Activated CD4-positive, alpha-beta T cell treated with anti-CD3 and anti-CD28 coated beads, Interleukin-2, amount 50 U/mL, for 1 hour (primary cell): ENCODE measurements around the gene ZMYND12.

Source experiments
- DNase-seq: peaks from one replicate; pipeline ENCODE4 v3.0.0-alpha.2; 2020

The ZMYND12 gene

DNA sequence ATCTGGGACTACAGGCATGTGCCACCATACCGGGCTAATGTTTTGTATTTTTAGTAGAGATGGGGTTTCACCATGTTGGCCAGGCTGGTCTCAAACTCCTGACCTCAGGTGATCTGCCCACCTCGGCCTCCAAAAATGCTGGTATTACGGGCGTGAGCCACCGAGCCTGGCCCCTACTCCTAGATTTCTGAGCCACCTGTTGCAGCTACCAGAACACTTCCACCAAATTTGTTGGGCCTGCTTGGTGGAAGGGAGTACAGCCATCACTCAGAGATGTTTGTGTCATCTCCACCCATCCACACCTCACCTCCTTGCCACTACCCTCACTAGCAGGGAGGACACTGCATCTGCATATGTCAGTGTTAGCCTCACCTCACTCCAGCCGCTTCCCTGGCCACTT is 69.8 kb downstream of the ZMYND12 start:
- no peak for DNase-seq

- no peak for DNase-seq
Measured at GRCh38 chr1:42385283-42385682, 70.5 kb downstream of the ZMYND12 start.

DNA sequence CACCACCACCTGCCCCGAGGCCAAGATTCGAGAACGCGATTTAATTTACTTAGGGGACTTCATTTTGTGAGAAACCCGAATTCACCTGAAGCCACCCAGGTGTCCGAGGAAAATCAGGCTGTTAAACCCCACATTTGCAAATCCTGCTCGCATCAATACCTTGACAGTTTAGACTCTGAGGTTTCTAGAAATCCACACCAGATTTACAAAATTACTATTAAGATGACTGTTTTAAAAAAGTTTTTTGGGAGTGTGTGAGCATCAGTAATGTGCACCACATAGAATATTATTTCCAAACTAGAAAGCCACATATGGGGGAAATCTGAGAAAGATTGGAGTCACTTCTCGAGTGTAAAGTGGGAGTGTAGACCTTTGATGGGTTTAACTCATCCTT is 74.5 kb downstream of the ZMYND12 start:
- no peak for DNase-seq

DNA sequence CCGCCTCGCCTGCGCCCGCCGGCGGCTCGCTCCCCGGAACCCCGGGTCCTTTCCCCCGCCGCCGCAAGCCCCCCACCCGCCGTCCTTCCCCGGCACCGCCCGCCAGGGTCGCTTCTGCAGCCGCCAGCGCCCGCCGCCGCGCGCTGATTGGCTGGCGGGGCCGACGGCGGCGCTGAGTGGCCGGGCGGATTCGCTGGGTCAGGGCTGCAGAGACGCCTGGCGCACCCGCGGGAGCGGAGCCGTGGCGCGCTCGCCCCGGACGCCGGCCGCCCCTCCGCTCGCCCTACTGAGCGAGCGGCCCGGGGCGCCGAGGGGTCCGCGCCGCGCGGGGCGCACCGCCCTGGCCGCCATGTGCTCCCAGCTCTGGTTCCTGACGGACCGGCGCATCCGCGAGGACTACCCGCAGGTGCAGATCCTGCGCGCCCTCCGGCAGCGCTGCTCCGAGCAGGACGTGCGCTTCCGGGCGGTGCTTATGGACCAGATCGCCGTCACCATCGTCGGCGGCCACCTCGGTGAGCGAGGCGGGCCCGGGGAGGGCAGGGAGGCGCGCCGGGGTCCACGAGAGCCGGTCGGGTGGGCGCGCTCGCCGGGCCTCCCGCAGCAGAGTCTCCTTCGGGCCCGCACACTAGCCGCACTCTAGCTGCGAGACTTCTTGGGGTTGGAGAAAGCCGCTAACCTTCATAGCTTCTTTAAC is 75.1 kb downstream of the ZMYND12 start, which contains the start of gene RIMKLA:
Gene RIMKLA, plus strand, starts transcription at position 207 of the 694 bp plus-strand sequence. Its CDS starts 143 bp downstream, at position 350.
- peak; percentile 17 for DNase-seq
